ENCODE results near the gene NT5DC3. TPM values are rescaled to one million over a fixed set of nuclear protein-coding genes. Genes with fewer than 3 reads are reported as not detected.

NT5DC3 gene
- total and polyA plus RNA-seq, 2 of the 13 experiments (the other 11 are each of a cell fraction or from before 2014, with no cell fraction given), result 3.2 to 6.6 TPM

DNA sequence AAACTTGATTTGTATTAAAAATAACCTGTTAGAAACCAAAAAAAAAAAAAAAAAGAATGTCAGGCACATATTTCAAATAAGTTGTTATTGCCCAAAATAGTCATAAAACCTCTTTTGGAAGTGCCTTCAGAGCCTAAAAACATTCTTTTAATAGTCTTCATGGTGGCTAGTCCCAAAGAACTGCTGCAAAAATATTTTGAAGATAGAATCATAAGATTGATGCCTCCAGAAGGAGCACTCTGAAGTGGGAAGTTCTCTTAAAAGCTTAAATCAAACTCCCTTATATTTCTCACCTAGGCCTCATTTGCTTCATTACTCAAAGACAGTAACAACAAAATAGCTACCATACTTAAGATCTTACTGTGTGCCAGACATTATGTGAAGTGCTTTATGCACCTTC is 27.2 kb upstream of the NT5DC3 start:
- Histone ChIP-seq H3K9me3 (ENCODE audit: low read length) (no peaks in the 10 kb centered on the region), H3K9ac (ENCODE audit: insufficient read depth, low read depth, low read length) (no peak overlapping the region), H3K27me3 (ENCODE audit: control insufficient read depth in 1 of 2, insufficient read depth in 2 of 2, low read length in 2 of 2) (no peaks in the 10 kb centered on the region), H3K4me2 (ENCODE audit: low read depth, low read length) (no peak overlapping the region), H2AFZ (ENCODE audit: low read length) (no peak overlapping the region), H3K36me3 (replicated peaks in 1 of 2; ENCODE audit: control insufficient read depth in 1 of 2, insufficient read depth in 2 of 2, low read length in 2 of 2) (no peaks in the 10 kb centered on the region), H3K79me2 (ENCODE audit: insufficient read depth, low read length) (no peaks in the 10 kb centered on the region), H3K4me1 (ENCODE audit: insufficient read depth, low read length) (peaks cover 37% of the 10 kb centered on the region), H4K20me1 (ENCODE audit: insufficient read depth, low read length) (no peaks in the 10 kb centered on the region), H3K4me3 (replicated peaks in 1 of 3; ENCODE audit: insufficient read depth in 1 of 3, low read depth in 2 of 3, low read length in 3 of 3) (no peak overlapping the region), H3K27ac (ENCODE audit: extremely low read length, insufficient read depth, low read length) (no peak overlapping the region)
- POLR2A ChIA-PET, result no interaction called here
- no peak for DNase-seq (ENCODE audit: low spot score)
- no peak for TF ChIP-seq ZMYM2 (CRISPR knock-in tag; IDR thresholded peaks at IDR 0.05)
- TF ChIP-seq MTA1 (CRISPR knock-in tag; IDR thresholded peaks at IDR 0.05; ENCODE audit: borderline replicate concordance), result no peak
- TF ChIP-seq, protein P1, sequence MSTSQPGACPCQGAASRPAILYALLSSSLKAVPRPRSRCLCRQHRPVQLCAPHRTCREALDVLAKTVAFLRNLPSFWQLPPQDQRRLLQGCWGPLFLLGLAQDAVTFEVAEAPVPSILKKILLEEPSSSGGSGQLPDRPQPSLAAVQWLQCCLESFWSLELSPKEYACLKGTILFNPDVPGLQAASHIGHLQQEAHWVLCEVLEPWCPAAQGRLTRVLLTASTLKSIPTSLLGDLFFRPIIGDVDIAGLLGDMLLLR (CRISPR knock-in tag; IDR thresholded peaks at IDR 0.05), result no peak
- TF ChIP-seq SALL1 (CRISPR knock-in tag; IDR thresholded peaks at IDR 0.05), result no peak
- no peak for TF ChIP-seq ZNF788 (CRISPR knock-in tag; IDR thresholded peaks at IDR 0.05; ENCODE audit: borderline replicate concordance)
- TF ChIP-seq ZNF33A (CRISPR knock-in tag; IDR thresholded peaks at IDR 0.05; ENCODE audit: borderline replicate concordance), result no peak
- TF ChIP-seq ZNF775 (CRISPR knock-in tag; IDR thresholded peaks at IDR 0.05; ENCODE audit: borderline replicate concordance), result no peak
- TF ChIP-seq, protein P2, sequence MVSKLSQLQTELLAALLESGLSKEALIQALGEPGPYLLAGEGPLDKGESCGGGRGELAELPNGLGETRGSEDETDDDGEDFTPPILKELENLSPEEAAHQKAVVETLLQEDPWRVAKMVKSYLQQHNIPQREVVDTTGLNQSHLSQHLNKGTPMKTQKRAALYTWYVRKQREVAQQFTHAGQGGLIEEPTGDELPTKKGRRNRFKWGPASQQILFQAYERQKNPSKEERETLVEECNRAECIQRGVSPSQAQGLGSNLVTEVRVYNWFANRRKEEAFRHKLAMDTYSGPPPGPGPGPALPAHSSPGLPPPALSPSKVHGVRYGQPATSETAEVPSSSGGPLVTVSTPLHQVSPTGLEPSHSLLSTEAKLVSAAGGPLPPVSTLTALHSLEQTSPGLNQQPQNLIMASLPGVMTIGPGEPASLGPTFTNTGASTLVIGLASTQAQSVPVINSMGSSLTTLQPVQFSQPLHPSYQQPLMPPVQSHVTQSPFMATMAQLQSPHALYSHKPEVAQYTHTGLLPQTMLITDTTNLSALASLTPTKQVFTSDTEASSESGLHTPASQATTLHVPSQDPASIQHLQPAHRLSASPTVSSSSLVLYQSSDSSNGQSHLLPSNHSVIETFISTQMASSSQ (IDR thresholded peaks at IDR 0.05; ENCODE audit: low read depth), result no peak
- TF ChIP-seq, protein P2 (CRISPR knock-in tag; IDR thresholded peaks at IDR 0.05; ENCODE audit: borderline replicate concordance), result no peak
- TF ChIP-seq GTF3A (CRISPR knock-in tag; conservative IDR thresholded peaks at IDR 0.05), result no peak
- no peak for TF ChIP-seq NFE2L1 (CRISPR knock-in tag; IDR thresholded peaks at IDR 0.05; ENCODE audit: borderline replicate concordance)
- no peak for TF ChIP-seq ZFP1 (CRISPR knock-in tag; IDR thresholded peaks at IDR 0.05)
- no peak for TF ChIP-seq NKX3-1 (CRISPR knock-in tag; IDR thresholded peaks at IDR 0.05)
- TF ChIP-seq KDM5B (CRISPR knock-in tag; IDR thresholded peaks at IDR 0.05; ENCODE audit: borderline replicate concordance), result no peak
- TF ChIP-seq TARDBP (CRISPR knock-in tag; IDR thresholded peaks at IDR 0.05), result no peak
- TF ChIP-seq RBM22 (optimal IDR thresholded peaks at IDR 0.05; ENCODE audit: low read length), result no peak
- TF ChIP-seq IKZF4 (CRISPR knock-in tag; IDR thresholded peaks at IDR 0.05; ENCODE audit: borderline replicate concordance, low read depth, not compliant biosample characterization), result no peak
- no peak for TF ChIP-seq ZNF766 (CRISPR knock-in tag; IDR thresholded peaks at IDR 0.05; ENCODE audit: borderline replicate concordance)
- CTCF ChIA-PET (ENCODE audit: low intra/inter-chr PET ratio, low total read pairs), result no interaction called here
- in situ Hi-C loops (cut with HindIII; ENCODE audit: extremely low pct_ligation_motif_present, low pct_unique_long_range_greater_than_20kb), result loop anchor here (10.0 kb wide), 1 partner anchor 93 kb away; no protein-coding TSS in a partner anchor
- no peak for ATAC-seq
- FAIRE-seq, result no peak
- intact Hi-C loops (cut with micrococcal nuclease; ENCODE audit: unreplicated experiment), result no loop called here
- BruUV-seq (replicated peaks), result no TSS peak

All from HepG2 (cell line).